ENCODE results near the gene ST3GAL3.
A peak's percentile ranks its signal among the peaks of the same experiment; 100 is the strongest.

The ST3GAL3 gene

DNA sequence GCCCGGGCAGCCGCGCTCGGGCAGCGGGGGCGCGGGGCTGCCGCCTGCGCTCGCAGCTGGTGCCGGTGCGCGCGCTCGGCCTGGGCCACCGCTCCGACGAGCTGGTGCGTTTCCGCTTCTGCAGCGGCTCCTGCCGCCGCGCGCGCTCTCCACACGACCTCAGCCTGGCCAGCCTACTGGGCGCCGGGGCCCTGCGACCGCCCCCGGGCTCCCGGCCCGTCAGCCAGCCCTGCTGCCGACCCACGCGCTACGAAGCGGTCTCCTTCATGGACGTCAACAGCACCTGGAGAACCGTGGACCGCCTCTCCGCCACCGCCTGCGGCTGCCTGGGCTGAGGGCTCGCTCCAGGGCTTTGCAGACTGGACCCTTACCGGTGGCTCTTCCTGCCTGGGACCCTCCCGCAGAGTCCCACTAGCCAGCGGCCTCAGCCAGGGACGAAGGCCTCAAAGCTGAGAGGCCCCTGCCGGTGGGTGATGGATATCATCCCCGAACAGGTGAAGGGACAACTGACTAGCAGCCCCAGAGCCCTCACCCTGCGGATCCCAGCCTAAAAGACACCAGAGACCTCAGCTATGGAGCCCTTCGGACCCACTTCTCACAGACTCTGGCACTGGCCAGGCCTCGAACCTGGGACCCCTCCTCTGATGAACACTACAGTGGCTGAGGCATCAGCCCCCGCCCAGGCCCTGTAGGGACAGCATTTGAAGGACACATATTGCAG, 229.3 kb downstream of the ST3GAL3 start:
- DNase-seq (ENCODE audit: low read depth in 2 of 2, low spot score in 1 of 2) = no peak

DNA sequence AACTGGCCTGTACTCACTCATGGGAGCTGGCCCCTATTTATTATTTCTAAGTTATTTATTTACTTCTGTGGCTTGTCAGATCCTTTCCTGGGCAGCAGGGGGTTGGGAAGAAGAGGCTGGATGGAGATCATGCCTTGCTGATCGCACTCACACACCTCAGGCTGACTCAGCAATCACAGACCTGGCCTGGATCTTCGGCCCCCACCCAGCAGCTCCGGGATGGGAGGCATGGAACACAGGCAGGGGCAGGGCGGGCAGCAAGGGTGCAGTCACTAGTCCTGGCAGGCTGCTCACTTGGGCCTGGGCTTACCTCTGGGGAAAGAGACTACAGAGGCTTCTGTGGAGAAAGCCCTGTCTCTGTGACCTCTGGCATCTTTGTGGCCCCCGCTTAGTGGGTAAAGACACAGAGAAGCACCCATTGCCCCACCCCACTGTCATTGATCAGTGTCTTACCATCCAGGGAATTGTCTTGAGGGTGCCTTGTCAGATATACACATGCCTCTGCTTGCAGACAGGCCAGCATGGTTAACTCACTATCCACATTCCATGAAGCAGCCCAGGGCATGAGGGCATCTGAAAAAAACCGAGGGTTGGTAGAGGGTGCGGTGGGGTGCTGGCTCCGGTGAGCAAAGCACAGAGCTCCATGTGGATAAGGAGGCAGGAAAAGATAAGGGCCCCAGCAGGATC, 230.0 kb downstream of the ST3GAL3 start:
- DNase-seq (ENCODE audit: low read depth in 2 of 2, low spot score in 1 of 2) = no peak

DNA sequence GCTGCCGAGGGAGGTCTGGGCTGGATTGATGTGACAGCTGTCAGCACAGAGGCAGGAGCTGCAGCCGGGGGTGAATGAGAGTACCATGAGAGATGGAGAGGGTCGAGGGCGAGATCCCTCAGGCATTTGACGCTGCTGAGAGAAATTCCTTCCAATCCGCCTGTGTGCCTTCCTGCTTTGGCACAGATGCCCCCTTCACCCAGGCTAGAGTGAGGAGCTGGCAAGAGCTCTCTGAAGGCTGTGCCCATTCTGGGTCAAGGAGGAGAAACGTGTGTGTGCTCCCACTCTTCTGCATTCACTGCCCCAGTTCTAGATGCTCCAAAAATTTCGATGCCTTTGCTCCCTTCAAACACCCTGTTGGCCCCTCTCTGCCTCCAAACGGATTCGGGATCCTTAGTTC, 231.0 kb downstream of the ST3GAL3 start:
- no peak for DNase-seq (ENCODE audit: low read depth in 2 of 2, low spot score in 1 of 2)

DNA sequence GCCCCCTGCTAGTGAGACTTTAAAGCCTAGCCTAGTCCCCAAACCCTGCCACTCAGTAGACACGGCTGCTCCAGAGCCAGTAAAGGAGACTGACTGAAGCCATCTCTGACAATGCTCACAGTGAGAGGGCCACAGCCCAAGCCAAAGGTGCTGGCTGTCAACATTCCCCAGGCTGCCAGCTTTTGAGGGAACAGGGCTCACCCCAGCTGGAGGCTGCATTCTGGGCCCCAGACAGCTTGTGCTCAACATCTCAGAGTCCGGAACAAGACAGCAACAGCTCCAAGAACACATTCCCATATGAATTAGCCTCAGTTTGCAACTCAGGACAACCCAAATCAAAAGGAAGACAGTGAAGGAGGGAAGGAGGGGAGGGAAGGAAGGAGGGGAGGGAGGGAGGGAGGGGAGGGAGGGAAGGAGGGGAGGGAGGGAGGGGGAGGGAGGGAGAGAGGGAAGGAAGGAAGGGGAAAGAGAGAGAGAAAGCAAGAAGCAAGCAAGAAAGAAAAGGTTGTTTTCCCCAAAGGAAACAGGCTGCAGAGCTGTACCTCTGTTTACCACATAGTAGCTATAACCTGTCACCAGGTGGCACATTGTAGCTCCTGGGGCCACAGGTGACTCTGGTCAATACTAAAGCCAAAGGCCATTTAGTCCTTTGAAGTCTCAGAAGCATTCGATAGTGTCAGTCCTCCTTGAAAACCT, 231.7 kb downstream of the ST3GAL3 start:
- no peak for DNase-seq (ENCODE audit: low read depth in 2 of 2, low spot score in 1 of 2)

DNA sequence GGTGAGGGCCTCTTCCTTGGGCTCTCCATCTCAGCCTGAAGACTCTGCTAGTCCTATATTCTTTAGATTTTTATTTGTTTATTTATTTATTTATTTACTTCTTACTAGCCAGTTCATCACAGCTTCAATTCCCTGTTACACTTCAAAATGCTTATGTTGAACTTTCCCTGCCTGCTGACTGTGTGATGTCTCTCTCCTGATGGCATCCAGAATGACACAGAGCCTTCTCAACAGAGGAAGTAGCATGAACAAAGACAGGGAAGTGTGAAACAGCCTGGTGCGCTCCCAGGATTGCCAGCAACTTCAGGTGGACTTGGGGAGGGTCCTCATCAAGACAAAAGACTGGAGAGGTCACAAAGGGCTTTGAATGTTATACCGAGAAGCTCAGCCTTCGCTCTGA, 235.1 kb downstream of the ST3GAL3 start:
- DNase-seq (ENCODE audit: low read depth in 2 of 2, low spot score in 1 of 2) = no peak

DNA sequence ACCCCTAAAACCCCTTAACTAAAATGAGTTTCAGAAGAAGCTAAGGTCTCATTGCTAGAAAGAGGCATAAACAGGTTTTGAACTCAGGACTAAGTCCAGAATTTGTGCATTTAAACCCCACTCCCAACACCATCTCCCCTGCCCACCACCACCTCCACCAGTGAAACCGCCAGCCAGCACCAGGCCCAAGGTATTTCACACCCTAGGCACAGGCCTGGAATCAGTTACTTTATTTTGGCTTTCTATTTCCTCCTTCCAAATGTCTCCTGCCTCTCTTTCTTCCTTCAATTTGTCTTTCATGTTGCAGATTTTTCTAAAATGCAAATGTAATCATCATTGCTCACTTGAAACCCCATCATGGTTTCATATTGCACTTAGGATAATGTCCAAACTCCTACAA, 237.5 kb downstream of the ST3GAL3 start:
- no peak for DNase-seq (ENCODE audit: low read depth in 2 of 2, low spot score in 1 of 2)

DNA sequence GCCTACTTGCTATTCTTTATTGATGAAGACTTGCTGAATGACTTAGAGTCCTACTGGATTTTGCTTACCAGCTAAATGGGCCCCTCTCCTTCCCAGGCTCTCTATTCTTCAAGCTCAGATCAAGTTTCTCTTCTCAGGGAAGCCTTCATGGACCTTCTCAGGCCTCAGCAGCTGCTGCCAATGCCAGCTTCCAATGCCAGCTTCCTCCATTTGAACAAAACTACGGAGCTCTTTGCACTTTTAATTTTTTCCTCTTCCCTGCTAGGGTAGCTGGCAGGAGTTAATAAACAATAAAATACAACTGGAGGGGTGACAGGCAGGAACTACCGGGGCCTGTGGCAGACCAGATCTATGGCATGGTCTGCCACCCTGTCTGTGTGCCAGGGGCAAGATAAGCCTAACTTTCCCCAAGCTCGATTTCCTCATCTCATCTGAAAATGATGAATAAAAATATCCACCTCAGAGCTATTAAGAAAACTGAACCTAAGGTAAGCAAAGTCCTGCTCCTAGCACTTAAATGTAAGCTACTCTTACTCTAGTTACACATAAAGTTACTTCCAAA, 238.4 kb downstream of the ST3GAL3 start:
- no peak for DNase-seq (ENCODE audit: low read depth in 2 of 2, low spot score in 1 of 2)

DNA sequence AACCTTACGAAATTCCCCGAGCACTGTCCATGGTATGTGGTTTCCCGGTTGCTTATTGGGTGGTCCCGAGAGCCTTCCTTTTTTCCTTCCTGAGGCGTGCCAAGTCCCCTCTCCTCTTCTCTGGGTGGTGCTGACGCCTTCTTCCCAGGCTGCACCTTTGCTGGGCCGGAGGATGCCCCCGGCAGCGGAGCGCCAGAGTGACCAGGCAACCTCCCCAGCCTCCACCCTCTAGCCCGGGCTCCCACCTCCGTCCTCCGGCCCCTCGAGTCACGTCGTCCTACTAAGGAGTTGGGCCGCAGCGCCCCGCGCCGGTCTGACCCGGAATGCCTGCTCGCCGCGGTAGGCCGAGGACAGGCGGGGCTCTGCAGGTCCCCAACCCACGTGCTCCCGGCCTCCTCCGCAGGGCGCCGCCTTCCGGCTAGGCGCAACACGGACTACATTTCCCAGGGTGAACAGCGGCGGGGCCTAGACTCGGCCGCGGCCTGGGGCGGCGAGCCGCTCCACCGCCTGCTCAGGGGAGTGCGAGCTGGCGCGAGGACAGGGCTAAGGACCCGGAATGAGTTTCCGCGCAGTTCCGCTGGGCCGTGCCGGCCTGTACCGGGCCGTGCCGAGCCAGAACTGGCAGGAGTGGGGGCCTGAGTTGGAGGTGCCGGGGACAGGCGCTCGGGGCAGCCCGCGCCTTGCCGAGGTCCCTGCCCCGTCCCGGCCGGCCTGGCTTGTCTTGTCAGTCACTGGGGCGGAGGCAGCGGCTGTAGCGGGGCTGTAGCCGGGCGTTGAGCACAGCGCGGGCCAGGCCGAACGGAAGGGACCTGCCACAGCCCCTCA, 239.1 kb downstream of the ST3GAL3 start, which contains the start of gene IPO13:
IPO13 (plus strand) TSS at position 715 of the 825 bp plus-strand sequence. CDS start 651 bp downstream, outside the sequence.
- peak; percentile 81 to 89 for DNase-seq (ENCODE audit: low read depth in 2 of 2, low spot score in 1 of 2)

DNA sequence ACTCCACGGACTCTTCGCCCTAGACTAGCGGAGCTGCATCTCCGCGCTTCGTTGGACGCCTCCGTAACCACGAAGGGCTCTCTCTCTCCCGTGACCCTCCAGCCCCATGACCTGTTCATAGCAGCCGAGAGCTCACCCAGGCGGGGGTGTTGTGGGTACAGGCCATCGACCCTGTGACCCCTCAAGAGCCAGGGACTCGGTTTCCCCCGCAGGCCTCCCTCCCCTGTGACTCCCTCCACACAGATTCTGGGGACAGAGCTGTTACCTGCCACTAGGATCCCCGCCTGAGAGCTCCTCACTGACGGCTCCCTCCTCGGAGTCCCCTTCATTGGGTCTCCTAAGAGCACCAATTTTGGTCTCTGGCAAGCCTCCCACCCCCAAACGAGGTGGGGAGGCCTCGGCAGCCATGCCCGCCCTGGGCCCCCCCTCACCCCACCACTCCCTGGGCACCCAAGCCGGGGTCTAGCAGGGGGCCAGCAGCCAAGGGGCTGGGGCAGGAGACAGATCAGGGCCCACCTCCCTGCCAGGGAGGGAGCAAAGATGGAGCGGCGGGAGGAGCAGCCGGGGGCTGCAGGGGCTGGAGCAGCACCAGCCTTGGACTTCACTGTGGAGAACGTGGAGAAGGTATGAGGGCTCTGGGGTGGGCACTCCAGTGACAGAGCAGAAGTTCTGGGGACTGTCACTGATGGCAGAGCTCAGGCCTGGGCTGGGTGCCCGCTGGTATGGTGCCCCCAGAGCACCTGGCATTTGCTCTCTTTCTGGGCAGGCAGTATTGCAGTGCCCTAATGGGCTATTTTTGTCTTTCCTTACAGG, 239.9 kb downstream of the ST3GAL3 start:
- no peak for DNase-seq (ENCODE audit: low read depth in 2 of 2, low spot score in 1 of 2)

DNA sequence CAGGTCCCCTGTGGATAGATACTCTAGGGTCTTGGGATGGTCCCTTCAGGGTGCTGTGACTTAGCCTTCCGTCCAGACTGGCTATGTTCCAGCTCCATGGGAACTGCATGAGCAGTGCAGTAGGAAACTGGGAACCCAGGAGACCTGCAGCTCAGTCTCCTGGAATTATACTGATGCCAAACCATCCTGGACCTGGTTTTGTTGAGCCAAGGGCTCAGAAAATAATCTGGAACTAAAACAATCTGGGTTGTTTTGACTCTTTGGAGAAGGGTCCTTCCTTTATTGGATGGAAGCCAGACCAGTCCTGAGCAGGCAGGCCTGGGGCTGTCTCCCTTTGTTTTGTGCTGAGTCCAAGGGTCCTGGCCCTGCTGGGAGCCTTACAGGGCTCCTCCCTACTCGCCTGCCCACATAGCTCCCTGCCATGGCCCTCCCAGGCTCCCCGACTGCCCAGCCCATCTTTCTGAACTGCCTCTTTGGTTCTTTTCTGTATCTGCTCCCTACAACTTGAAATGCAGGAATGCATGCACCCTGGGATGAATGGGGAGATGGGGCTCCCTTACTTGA, 240.6 kb downstream of the ST3GAL3 start:
- no peak for DNase-seq (ENCODE audit: low read depth in 2 of 2, low spot score in 1 of 2)

DNA sequence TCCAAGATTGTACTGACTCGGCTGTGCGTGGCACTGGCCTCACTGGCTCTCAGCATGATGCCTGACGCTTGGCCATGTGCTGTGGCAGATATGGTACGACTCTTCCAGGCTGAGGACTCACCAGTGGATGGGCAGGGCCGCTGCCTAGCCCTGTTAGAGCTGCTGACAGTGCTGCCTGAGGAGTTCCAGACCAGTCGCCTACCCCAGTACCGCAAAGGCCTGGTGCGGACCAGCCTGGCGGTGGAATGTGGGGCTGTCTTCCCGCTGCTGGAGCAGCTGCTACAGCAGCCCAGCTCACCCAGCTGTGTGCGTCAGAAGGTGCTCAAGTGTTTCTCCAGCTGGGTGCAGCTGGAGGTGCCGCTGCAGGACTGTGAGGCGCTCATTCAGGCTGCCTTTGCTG, 242.3 kb downstream of the ST3GAL3 start:
- no peak for DNase-seq (ENCODE audit: low read depth in 2 of 2, low spot score in 1 of 2)

DNA sequence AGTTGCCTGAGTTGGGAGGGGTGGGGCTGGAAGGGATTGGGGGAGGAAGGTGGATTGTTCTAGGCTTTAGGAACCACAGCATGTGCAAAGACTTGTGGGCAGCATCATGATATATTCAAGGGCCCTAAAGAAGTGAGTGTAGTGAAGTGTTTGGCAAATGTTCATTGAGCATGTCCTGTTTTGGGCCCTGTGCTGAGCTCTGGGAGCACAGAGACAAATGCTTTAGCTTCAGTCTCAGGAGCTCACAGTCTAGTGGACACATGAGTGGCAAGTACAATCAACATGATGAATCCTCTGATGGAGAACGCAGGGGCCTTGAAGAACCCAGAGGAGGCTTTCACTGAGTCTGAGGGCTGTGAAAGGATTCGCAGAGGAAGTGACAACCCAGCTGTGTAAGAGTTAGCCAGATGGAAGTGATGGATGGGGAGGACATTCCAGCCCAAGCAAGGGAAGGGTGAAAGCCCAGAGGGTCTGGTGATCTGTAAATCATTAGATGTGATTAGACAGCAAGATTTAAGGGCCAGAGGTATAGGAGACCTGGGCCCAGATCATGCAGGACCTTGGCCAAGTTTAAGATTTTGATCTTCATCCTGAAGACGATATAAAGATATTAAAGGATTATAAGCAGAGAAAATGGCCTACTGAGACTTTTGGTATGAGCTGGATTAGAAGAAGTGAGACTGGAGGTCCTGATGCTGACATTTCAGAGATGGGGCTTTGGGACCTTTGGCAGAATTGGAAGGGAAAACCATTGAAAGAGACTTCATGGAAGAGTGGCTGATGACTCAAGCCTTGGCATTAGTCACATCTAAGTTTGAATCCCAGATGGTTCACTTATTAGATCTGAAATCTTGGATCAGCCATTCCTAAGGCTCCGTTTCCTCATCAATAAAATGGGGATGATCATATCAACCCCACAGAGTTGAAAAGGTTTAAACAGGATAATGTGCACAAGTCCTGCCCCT, 244.0 kb downstream of the ST3GAL3 start:
- DNase-seq (ENCODE audit: low read depth in 2 of 2, low spot score in 1 of 2) = no peak

DNA sequence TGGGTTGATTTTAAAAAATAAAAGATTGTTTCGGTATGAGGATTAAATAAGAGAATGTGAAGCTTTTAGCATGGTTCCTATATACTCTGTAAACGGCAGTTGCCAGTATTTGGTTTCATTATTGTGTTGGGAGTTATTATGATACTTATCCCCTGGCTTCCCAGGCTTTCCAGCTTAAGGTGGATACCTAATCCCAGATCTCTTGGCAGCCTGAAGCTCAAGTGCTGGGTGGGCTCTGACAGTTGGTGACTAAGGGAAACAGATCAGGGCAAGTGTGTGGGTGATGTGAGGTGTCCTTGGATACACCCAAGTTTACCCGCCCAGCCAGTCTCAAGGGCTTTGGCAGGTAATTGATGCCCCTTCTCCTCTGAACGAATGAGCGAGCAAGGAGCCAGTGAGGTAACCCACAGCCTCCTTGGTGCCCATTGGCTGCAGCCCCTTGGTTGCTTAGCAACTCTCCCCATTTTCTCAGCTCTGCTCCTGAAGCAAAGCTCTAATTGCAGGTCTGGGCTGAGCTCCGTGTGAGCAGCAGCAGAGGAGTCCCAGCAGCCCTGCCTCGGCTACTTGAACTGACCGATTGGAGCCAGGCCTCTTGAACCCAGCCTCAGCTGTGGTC, 245.5 kb downstream of the ST3GAL3 start:
- DNase-seq (ENCODE audit: low read depth in 2 of 2, low spot score in 1 of 2) = no peak

DNA sequence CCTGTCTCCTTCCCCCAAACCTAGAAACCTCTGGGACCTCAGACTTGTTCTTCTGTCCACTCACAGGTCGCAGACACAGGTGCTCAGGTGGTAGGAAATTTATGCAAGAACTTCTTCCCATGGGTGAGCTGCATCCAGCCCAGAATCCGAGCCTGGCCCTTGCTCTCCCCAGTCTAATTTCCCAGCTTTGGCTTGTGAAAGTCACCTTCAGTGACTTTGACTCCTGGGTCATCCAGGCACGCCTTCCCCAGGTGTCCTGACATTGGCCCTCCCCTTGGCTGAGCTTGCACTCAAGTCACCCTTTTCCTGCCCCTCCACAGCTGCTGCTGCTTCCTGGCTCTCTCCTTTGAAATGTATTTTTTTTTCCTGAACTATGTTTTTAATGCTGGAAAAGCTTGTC, 246.0 kb downstream of the ST3GAL3 start:
- DNase-seq (ENCODE audit: low read depth in 2 of 2, low spot score in 1 of 2) = no peak

DNA sequence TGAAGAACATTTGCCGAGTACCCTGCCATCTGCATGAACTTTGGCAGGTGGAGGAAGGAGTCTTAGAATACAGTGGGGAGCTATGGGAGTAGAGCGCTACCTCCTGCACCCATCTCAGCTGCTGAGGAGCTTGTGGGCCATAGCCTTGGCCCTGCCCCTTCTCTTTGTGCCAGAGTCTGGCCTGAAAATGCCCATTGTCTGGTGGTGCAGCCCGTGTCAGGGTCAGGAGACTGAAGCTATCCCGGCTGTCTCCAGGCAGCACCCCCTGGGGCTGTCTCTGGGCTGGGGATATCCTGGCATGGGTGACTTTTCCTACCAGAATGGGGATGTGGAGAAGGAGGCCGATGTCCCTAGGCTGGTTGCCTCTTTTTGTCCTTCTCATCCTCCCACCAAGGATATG, 246.7 kb downstream of the ST3GAL3 start:
- DNase-seq (ENCODE audit: low read depth in 2 of 2, low spot score in 1 of 2) = no peak

DNA sequence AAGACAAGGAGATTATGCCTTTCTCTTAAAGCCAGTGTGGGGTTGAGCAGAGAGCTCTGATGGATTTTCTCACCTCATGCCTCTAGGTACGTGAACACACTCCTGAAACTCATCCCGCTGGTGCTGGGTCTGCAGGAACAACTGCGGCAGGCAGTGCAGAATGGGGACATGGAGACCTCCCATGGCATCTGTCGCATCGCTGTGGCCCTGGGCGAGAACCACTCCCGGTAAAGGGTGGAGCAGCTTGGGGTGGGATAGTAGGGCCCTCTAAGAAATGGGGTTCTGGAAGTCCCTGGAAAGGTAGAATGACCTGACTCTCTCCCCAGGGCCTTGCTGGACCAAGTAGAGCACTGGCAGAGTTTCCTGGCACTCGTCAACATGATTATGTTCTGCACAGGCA, 248.9 kb downstream of the ST3GAL3 start:
- no peak for DNase-seq (ENCODE audit: low read depth in 2 of 2, low spot score in 1 of 2)

DNA sequence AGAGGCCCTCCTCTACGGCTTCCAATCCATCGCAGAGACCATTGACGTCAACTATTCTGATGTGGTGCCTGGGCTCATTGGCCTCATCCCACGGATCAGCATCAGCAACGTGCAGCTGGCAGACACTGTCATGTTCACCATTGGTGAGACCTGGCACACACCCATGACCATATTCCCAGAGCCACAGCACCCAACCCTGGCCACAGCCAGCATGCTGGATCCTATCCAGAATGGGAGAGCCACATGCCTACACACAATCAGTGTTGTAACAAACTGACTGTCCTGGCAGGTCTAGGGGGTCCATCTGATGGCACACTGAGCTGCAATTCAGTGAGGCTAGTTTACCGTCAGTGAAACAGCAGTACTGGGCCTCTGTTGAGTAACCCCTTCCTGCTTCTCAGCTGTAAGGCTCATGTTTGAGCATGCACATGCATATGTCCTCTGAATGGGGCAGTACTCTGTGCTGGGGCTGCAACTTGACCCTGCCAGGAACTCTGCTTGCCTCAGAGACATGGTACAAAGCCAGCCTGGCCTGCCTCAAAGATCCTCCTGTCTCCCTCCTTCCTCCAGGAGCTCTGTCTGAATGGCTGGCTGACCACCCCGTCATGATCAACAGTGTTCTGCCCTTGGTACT, 250.2 kb downstream of the ST3GAL3 start:
- no peak for DNase-seq (ENCODE audit: low read depth in 2 of 2, low spot score in 1 of 2)
